Fibroblast of the aortic adventitia (primary cell): ENCODE results near the gene IGSF9. TPM values are rescaled to one million over a fixed set of nuclear protein-coding genes. Genes with fewer than 3 reads are reported as not detected.
"Not testable (repeated sequence)": the region's sequence is repeated elsewhere in the genome, so short reads cannot be mapped to it uniquely, and the experiment has no call there.

ENCODE experiments used
- DNase-seq: peaks from one replicate; pipeline ENCODE4 v3.0.0-alpha.2; 2010; ENCODE audit warnings: low read depth
- H3K4me3 ChIP-seq: 2 replicates; pipeline ENCODE4 v1.5.1; 2011; ENCODE audit warnings: low read depth, mild to moderate bottlenecking, control low read depth, low read length, moderate library complexity
- total RNA-seq: library from RNA; depleted of rRNA; stranded (reverse); fragments of >200 nt; gene quantifications from 2 replicates; pipeline ENCODE4 v1.2.3, GENCODE V29; 2012; ENCODE audit warnings: low replicate concordance
- TF ChIP-seq, protein P1 (sequence below): IDR thresholded peaks from 2 replicates; pipeline ENCODE4 v1.5.1; 2011; ENCODE audit warnings: mild to moderate bottlenecking, low read length, control low read depth, inconsistent platforms; ENCODE audit not compliant: insufficient read depth

IGSF9 gene
- total RNA-seq, 1 donor = not detected

GRCh38 chr1:159914252-159915018, 31.0 kb downstream of the IGSF9 start:
- no peak for DNase-seq
- TF ChIP-seq, protein P1, sequence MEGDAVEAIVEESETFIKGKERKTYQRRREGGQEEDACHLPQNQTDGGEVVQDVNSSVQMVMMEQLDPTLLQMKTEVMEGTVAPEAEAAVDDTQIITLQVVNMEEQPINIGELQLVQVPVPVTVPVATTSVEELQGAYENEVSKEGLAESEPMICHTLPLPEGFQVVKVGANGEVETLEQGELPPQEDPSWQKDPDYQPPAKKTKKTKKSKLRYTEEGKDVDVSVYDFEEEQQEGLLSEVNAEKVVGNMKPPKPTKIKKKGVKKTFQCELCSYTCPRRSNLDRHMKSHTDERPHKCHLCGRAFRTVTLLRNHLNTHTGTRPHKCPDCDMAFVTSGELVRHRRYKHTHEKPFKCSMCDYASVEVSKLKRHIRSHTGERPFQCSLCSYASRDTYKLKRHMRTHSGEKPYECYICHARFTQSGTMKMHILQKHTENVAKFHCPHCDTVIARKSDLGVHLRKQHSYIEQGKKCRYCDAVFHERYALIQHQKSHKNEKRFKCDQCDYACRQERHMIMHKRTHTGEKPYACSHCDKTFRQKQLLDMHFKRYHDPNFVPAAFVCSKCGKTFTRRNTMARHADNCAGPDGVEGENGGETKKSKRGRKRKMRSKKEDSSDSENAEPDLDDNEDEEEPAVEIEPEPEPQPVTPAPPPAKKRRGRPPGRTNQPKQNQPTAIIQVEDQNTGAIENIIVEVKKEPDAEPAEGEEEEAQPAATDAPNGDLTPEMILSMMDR = no peak

DNA sequence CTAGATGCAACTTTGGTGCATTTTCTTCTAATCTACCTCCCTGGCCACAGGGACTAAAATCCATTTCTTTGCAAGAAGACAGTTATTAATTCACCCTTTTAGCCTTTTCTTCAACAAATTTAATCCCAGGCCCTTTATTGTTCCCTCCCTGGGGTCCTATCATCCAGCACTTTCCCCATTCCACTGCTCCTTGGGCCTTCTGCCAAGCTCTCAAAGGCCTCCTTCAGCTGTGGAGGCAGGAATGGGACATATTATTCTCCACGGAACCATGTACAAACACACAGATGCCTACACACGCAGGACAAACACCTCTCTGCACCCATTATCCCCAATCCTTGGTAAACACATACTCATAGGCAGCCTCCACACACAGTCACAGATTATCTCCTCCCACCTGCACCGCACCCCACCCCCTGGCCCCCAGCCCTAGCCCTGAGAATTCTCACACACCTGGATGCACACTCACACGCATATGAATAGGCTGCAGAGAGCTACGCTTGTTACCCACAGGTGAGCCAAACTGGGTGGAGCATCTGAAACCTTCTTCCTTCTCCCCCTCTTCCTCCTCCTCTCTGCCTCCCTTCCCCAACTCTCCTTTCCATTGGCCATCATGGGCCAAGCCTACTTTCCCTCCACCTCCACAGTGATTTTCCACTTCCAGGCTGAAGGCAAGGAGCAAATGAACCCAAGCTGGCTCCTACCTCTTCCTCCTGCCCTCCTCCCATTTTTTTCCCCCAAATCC, 31.8 kb downstream of the IGSF9 start:
- DNase-seq = no peak
- H3K4me3 ChIP-seq = no peak overlapping the region
- TF ChIP-seq, protein P1 = no peak

More at GRCh38 chr1:159914252-159915018, 31.0 kb downstream of the IGSF9 start:
- H3K4me3 ChIP-seq = no peak overlapping the region

DNA sequence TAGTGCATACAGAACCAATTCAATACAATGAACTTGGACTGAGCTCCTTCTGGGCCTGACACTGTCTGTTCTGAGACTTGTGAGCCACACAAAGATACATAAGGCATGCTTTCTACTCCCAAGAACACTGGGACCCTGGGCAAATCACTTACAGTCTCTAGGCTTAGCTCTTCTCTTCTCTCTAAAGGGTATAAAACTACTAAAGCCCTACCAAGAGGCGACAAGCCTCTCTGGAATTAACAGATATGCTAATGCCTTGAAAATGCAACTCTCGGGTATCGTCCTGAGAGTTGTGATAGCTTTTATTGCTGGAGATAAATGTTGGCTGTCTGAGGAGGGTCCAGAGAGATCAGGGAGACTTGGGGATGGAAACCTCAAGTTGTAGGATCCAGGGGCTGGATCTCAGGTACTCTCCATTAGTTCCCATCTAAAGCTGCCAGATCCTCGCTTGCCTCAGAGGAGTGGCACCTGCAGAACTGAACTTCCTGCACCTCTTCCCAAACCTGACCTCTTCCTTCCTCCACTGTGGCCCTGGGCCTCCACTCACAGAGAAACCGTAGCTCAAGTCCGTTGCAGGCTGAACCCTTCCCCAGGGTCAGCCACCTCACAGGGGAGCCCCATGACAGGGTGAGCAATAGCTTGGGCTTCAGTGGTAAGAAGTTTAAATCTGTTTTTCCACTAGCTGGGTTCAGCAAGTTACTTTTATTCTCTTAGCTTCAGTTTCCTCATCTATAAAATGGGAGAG, 33.9 kb downstream of the IGSF9 start:
- no peak overlapping the region for H3K4me3 ChIP-seq
- no peak for DNase-seq
- TF ChIP-seq, protein P1 = no peak

- H3K4me3 ChIP-seq = no peak overlapping the region
- no peak for DNase-seq
- TF ChIP-seq, protein P1 = no peak
These were observed 37.1 kb downstream of the IGSF9 start for GRCh38 chr1:159908031-159908940.

DNA sequence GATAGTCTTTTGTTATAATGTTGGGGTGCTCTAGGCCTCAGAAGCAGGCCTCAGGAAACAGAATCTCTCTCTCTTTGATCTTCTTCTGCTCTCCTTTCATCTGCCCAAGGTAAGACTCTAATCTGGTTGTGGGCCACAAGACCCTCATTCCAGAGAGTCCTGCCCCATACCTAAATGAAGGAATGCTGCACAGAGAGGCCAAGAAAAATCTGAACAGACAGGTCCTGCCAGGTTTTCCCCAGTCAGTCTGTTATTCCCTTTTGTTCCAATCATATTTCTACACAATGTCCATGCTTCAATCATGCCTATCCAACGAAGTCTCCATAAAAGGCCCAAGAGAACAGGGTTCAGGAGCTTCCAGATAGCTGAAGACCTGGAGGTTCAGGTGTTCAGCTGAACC, 38.5 kb downstream of the IGSF9 start:
- no peak for DNase-seq
- TF ChIP-seq, protein P1 = no peak
- H3K4me3 ChIP-seq = no peak overlapping the region

DNA sequence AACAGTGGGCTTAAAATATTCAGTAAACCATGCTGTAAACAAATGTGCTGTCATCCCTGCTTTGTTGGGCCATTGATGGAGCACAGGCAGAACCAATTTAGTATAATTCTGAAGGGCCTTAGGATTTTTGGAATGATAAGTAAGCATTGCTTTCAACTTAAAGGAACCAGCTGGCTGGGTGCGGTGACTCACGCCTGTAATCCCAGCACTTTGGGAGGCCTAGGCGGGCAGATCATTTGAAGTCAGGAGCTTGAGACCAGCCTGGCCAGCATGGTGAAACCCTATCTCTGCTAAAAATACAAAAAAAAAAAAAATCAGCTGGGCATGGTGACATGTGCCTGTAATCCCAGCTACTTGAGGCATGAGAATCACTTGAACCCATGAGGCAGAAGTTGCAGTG, 41.4 kb downstream of the IGSF9 start:
- not testable (repeated sequence) for H3K4me3 ChIP-seq, DNase-seq
